Cerebellar nuclear complex (tissue), 1 donor: ENCODE results near the gene RPL35A.
"Not testable (repeated sequence)": the region's sequence is repeated elsewhere in the genome, so short reads cannot be mapped to it uniquely, and the experiment has no call there.

Experiments
- DNase-seq, 2 experiments: peaks; one replicate each; lab custom pipeline; 2025; lab: John Stamatoyannopoulos, UW

Gene RPL35A

GRCh38 chr3:197952440-197952839, 2.5 kb downstream of the RPL35A start:
- no peak for DNase-seq

GRCh38 chr3:197953325-197953724, 3.3 kb downstream of the RPL35A start:
- DNase-seq, result no peak

GRCh38 chr3:197953881-197954280, 3.9 kb downstream of the RPL35A start:
- DNase-seq, result no peak

GRCh38 chr3:197955892-197956477, 6.0 kb downstream of the RPL35A start:
- no peak for DNase-seq

- no peak for DNase-seq
These were observed 6.6 kb downstream of the RPL35A start for GRCh38 chr3:197956626-197956988.

GRCh38 chr3:197957790-197958133, 7.8 kb downstream of the RPL35A start:
- DNase-seq, result no peak

- DNase-seq, result no peak
These were observed 8.4 kb downstream of the RPL35A start for GRCh38 chr3:197958346-197958745.

- not testable (repeated sequence) for DNase-seq
These were observed 8.9 kb downstream of the RPL35A start for GRCh38 chr3:197958848-197959247.

GRCh38 chr3:197959500-197959890, 9.5 kb downstream of the RPL35A start:
- DNase-seq, result no peak

- DNase-seq, result peak; percentile 78 to 81
These were observed 10.1 kb downstream of the RPL35A start, which contains the start of gene LMLN for GRCh38 chr3:197959891-197960693. Gene LMLN, plus strand, starts transcription at chr3:197960217. Its CDS starts 29 bp downstream, at chr3:197960246.

GRCh38 chr3:197960694-197961581, 10.9 kb downstream of the RPL35A start:
- DNase-seq, result no peak

- no peak for DNase-seq
These were observed 11.6 kb downstream of the RPL35A start for GRCh38 chr3:197961582-197961945.

- DNase-seq, result no peak
These were observed 13.1 kb downstream of the RPL35A start for GRCh38 chr3:197963019-197963637.

GRCh38 chr3:197967337-197967989, 17.5 kb downstream of the RPL35A start:
- DNase-seq, result not testable (repeated sequence)

GRCh38 chr3:197970588-197970987, 20.6 kb downstream of the RPL35A start:
- no peak for DNase-seq

GRCh38 chr3:197974016-197974415, 24.0 kb downstream of the RPL35A start:
- DNase-seq, result no peak

- no peak for DNase-seq
These were observed 25.3 kb downstream of the RPL35A start for GRCh38 chr3:197975311-197975710.

GRCh38 chr3:197983076-197983475, 33.1 kb downstream of the RPL35A start:
- DNase-seq, result no peak

- DNase-seq, result no peak
These were observed 39.7 kb downstream of the RPL35A start for GRCh38 chr3:197989651-197990050.

- DNase-seq, result no peak
These were observed 44.7 kb downstream of the RPL35A start for GRCh38 chr3:197994736-197995135.

GRCh38 chr3:197996855-197997254, 46.9 kb downstream of the RPL35A start:
- no peak for DNase-seq

GRCh38 chr3:197997936-197998335, 47.9 kb downstream of the RPL35A start:
- no peak for DNase-seq
